Measurements from ENCODE around the gene PPP4R3B. TPM values are rescaled to one million over a fixed set of nuclear protein-coding genes. Genes with fewer than 3 reads are reported as not detected.

PPP4R3B gene
- total RNA-seq, 6 experiments from 2014 or later: 37.1 to 43.1 (median 39.8) TPM

DNA sequence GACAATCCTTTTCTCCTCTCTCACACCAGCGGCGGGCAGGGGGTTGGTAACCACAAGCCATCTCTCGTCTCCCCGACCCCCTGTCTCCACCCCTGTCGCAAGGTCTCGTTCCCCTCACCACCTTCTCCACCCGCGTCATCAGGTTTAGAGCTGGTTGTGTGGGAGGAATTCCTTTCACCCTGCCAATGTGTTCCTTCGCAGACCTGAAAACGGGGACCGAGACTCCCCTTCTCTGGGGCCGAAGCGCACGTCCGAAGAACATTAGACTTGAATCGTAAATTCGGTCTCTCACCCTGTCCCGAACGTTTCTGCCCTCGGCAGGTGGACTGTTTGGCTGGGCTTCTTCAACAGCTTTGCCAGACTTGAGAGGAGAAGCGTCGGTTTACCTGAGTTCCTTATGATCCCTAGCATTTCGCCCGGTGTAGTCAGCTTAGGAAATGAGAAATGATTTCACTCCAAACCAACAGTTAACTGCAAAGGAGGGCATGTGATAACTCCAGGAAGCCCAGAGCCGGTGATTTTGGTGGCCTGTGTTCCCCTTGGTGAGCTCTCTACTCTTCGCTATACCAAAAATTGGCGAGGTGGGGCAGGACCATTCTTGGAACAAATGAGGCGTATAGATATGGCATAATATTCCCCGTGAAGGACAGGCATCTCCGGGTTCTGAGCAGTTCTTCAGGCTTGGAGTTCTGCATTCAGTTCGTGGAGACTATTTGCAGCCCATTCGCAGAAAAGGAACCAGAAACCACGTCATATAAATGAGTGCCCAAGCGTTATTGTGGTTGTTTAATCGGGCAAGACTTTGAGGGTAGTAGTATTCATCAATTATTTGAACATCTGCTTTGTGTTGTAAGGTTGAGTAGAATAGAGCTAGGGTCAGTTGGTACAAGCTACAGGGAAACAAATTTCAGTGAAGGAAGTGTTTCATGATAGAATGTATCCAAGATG lies 97.2 kb downstream of the PPP4R3B start:
- Mint-ChIP-seq H3K36me3 (ENCODE audit: low read depth) (0 out of 2 replicates have a peak, but pooled peaks cover 2% of the 10 kb centered on the region), H3K4me3 (peak overlapping the region; percentile 99), H3K9me3 (no peaks in the 10 kb centered on the region), H3K27me3 (ENCODE audit: insufficient read depth) (no peaks in the 10 kb centered on the region), H3K4me1 (ENCODE audit: low read depth) (peaks cover 9% of the 10 kb centered on the region), H3K27ac (peak overlapping the region; percentile 97)
- TF ChIP-seq, protein P1, sequence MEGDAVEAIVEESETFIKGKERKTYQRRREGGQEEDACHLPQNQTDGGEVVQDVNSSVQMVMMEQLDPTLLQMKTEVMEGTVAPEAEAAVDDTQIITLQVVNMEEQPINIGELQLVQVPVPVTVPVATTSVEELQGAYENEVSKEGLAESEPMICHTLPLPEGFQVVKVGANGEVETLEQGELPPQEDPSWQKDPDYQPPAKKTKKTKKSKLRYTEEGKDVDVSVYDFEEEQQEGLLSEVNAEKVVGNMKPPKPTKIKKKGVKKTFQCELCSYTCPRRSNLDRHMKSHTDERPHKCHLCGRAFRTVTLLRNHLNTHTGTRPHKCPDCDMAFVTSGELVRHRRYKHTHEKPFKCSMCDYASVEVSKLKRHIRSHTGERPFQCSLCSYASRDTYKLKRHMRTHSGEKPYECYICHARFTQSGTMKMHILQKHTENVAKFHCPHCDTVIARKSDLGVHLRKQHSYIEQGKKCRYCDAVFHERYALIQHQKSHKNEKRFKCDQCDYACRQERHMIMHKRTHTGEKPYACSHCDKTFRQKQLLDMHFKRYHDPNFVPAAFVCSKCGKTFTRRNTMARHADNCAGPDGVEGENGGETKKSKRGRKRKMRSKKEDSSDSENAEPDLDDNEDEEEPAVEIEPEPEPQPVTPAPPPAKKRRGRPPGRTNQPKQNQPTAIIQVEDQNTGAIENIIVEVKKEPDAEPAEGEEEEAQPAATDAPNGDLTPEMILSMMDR (IDR thresholded peaks at IDR 0.05): no peak
- DNase-seq: no peak

DNA sequence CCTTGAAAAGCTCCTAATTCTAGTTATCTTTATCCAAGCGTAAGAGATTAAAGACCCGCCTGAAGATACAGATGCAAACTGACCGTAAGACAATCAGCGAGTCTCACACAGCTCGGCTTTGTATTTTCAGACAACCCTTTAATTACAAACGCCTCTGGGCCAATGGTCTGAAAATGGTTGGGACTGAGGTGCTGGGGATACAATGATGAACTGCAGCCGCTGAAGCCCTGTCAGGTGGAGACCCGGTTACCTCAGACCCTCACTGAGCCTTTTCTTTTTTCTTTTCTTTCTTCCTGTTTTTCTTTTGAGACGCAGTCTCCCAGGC lies 98.6 kb downstream of the PPP4R3B start:
- Mint-ChIP-seq H3K4me3 (peak overlapping the region; percentile 99), H3K36me3 (ENCODE audit: low read depth) (no peaks in the 10 kb centered on the region), H3K9me3 (no peaks in the 10 kb centered on the region), H3K27me3 (ENCODE audit: insufficient read depth) (no peaks in the 10 kb centered on the region), H3K4me1 (ENCODE audit: low read depth) (peaks cover 9% of the 10 kb centered on the region), H3K27ac (peak overlapping the region; percentile 97)
- TF ChIP-seq, protein P1 (IDR thresholded peaks at IDR 0.05): no peak
- no peak for DNase-seq

- H3K27me3 Mint-ChIP-seq (ENCODE audit: insufficient read depth): no peaks in the 10 kb centered on the region
- DNase-seq: peak; percentile 50
- no peak overlapping the region for H3K4me3 Mint-ChIP-seq
- H3K4me1 Mint-ChIP-seq (ENCODE audit: low read depth): peaks cover 9% of the 10 kb centered on the region
- H3K9me3 Mint-ChIP-seq: no peaks in the 10 kb centered on the region
- no peaks in the 10 kb centered on the region for H3K36me3 Mint-ChIP-seq (ENCODE audit: low read depth)
- TF ChIP-seq, protein P1 (IDR thresholded peaks at IDR 0.05): peak; percentile 74
- H3K27ac Mint-ChIP-seq: no peak overlapping the region
Observed at GRCh38 chr2:55511508-55512124, 105.8 kb downstream of the PPP4R3B start.

GRCh38 chr2:55502590-55503141 lies 114.8 kb downstream of the PPP4R3B start:
- H3K36me3 Mint-ChIP-seq (ENCODE audit: low read depth): no peaks in the 10 kb centered on the region
- no peak for DNase-seq
- TF ChIP-seq, protein P1 (IDR thresholded peaks at IDR 0.05): no peak
- H3K4me1 Mint-ChIP-seq (ENCODE audit: low read depth): peaks cover 15% of the 10 kb centered on the region
- H3K9me3 Mint-ChIP-seq: no peaks in the 10 kb centered on the region
- no peak overlapping the region for H3K27ac Mint-ChIP-seq
- H3K4me3 Mint-ChIP-seq: no peak overlapping the region
- H3K27me3 Mint-ChIP-seq (ENCODE audit: insufficient read depth): peaks cover 2% of the 10 kb centered on the region; the same call in 1 of the 2 replicates

GRCh38 chr2:55500025-55500424 lies 117.4 kb downstream of the PPP4R3B start:
- Mint-ChIP-seq H3K36me3 (ENCODE audit: low read depth) (no peaks in the 10 kb centered on the region), H3K4me3 (peak overlapping the region; percentile 16; the same call in 1 of the 2 replicates)

More at GRCh38 chr2:55500025-55500424, 117.4 kb downstream of the PPP4R3B start:
- H3K27me3 Mint-ChIP-seq (ENCODE audit: insufficient read depth): no peaks in the 10 kb centered on the region; the same call in 1 of the 2 replicates
- no peaks in the 10 kb centered on the region for H3K9me3 Mint-ChIP-seq
- TF ChIP-seq, protein P1 (IDR thresholded peaks at IDR 0.05): no peak
- peaks cover 15% of the 10 kb centered on the region for H3K4me1 Mint-ChIP-seq (ENCODE audit: low read depth)
- H3K27ac Mint-ChIP-seq: peak overlapping the region; percentile 51; the same call in 1 of the 2 replicates
- peak; percentile 41 for DNase-seq

Data from HFFc6 (cell line).